ENCODE data around the gene FKRP. TPM values are rescaled to one million over a fixed set of nuclear protein-coding genes. Genes with fewer than 3 reads are reported as not detected.

Gene FKRP
- total and polyA plus RNA-seq, 2 of the 13 experiments (the other 11 are each of a cell fraction or from before 2014, with no cell fraction given): 7.3 to 9.8 TPM

DNA sequence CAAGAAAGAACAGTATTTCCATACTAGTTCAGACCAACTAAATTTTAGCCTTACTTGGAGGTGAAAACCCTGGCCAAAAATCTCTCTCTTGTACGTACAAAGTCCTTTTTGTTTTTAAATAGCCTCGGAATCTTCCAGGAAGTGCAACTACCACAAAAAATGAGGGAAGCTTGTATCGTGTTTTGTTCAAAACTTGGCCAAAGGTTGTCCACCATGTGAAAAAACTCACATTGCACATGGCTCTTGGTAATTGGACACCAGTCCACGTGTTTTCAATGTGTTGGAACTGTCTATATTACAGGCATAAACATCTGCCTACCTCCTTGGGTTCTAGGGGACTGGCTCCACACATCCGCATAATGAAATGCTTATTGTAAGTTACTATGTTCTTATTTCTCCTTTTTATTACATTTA, 15.6 kb downstream of the FKRP start (continued):
- TF ChIP-seq, protein P1, sequence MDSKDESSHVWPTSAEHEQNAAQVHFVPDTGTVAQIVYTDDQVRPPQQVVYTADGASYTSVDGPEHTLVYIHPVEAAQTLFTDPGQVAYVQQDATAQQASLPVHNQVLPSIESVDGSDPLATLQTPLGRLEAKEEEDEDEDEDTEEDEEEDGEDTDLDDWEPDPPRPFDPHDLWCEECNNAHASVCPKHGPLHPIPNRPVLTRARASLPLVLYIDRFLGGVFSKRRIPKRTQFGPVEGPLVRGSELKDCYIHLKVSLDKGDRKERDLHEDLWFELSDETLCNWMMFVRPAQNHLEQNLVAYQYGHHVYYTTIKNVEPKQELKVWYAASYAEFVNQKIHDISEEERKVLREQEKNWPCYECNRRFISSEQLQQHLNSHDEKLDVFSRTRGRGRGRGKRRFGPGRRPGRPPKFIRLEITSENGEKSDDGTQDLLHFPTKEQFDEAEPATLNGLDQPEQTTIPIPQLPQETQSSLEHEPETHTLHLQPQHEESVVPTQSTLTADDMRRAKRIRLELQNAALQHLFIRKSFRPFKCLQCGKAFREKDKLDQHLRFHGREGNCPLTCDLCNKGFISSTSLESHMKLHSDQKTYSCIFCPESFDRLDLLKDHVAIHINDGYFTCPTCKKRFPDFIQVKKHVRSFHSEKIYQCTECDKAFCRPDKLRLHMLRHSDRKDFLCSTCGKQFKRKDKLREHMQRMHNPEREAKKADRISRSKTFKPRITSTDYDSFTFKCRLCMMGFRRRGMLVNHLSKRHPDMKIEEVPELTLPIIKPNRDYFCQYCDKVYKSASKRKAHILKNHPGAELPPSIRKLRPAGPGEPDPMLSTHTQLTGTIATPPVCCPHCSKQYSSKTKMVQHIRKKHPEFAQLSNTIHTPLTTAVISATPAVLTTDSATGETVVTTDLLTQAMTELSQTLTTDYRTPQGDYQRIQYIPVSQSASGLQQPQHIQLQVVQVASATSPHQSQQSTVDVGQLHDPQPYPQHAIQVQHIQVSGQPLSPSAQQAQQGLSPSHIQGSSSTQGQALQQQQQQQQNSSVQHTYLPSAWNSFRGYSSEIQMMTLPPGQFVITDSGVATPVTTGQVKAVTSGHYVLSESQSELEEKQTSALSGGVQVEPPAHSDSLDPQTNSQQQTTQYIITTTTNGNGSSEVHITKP (CRISPR knock-in tag; IDR thresholded peaks at IDR 0.05; ENCODE audit: low read depth): no peak
- TF ChIP-seq CBFB (CRISPR knock-in tag; IDR thresholded peaks at IDR 0.05) (no peak), EP300 (IDR thresholded peaks at IDR 0.05; ENCODE audit: low read depth in 2 of 2, low read length in 2 of 2) (no peak), EP300 (CRISPR knock-in tag; IDR thresholded peaks at IDR 0.05; ENCODE audit: borderline replicate concordance) (no peak), BRCA1 (CRISPR knock-in tag; IDR thresholded peaks at IDR 0.05) (no peak), PPARG (CRISPR knock-in tag; conservative IDR thresholded peaks at IDR 0.05) (peak; percentile 94), HOXA7 (CRISPR knock-in tag; IDR thresholded peaks at IDR 0.05) (no peak), ZNF253 (CRISPR knock-in tag; IDR thresholded peaks at IDR 0.05; ENCODE audit: borderline replicate concordance) (no peak), ELF3 (CRISPR knock-in tag; IDR thresholded peaks at IDR 0.05) (peak; percentile 93), ZBTB42 (CRISPR knock-in tag; IDR thresholded peaks at IDR 0.05) (no peak), FOSL1 (CRISPR knock-in tag; IDR thresholded peaks at IDR 0.05; ENCODE audit: borderline replicate concordance) (no peak), ZEB1 (IDR thresholded peaks at IDR 0.05; ENCODE audit: insufficient replicate concordance, low read depth) (no peak)
- TF ChIP-seq, protein P2, sequence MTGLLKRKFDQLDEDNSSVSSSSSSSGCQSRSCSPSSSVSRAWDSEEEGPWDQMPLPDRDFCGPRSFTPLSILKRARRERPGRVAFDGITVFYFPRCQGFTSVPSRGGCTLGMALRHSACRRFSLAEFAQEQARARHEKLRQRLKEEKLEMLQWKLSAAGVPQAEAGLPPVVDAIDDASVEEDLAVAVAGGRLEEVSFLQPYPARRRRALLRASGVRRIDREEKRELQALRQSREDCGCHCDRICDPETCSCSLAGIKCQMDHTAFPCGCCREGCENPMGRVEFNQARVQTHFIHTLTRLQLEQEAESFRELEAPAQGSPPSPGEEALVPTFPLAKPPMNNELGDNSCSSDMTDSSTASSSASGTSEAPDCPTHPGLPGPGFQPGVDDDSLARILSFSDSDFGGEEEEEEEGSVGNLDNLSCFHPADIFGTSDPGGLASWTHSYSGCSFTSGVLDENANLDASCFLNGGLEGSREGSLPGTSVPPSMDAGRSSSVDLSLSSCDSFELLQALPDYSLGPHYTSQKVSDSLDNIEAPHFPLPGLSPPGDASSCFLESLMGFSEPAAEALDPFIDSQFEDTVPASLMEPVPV (CRISPR knock-in tag; IDR thresholded peaks at IDR 0.05): no peak
- TF ChIP-seq, protein P3, sequence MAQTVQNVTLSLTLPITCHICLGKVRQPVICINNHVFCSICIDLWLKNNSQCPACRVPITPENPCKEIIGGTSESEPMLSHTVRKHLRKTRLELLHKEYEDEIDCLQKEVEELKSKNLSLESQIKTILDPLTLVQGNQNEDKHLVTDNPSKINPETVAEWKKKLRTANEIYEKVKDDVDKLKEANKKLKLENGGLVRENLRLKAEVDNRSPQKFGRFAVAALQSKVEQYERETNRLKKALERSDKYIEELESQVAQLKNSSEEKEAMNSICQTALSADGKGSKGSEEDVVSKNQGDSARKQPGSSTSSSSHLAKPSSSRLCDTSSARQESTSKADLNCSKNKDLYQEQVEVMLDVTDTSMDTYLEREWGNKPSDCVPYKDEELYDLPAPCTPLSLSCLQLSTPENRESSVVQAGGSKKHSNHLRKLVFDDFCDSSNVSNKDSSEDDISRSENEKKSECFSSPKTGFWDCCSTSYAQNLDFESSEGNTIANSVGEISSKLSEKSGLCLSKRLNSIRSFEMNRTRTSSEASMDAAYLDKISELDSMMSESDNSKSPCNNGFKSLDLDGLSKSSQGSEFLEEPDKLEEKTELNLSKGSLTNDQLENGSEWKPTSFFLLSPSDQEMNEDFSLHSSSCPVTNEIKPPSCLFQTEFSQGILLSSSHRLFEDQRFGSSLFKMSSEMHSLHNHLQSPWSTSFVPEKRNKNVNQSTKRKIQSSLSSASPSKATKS (CRISPR knock-in tag; IDR thresholded peaks at IDR 0.05): no peak
- TF ChIP-seq, protein P4, sequence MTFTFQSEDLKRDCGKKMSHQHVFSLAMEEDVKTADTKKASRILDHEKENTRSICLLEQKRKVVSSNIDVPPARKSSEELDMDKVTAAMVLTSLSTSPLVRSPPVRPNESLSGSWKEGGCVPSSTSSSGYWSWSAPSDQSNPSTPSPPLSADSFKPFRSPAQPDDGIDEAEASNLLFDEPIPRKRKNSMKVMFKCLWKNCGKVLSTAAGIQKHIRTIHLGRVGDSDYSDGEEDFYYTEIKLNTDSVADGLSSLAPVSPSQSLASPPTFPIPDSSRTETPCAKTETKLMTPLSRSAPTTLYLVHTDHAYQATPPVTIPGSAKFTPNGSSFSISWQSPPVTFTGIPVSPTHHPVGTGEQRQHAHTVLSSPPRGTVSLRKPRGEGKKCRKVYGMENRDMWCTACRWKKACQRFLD (CRISPR knock-in tag; IDR thresholded peaks at IDR 0.05; ENCODE audit: borderline replicate concordance): no peak
- TF ChIP-seq, protein P5, sequence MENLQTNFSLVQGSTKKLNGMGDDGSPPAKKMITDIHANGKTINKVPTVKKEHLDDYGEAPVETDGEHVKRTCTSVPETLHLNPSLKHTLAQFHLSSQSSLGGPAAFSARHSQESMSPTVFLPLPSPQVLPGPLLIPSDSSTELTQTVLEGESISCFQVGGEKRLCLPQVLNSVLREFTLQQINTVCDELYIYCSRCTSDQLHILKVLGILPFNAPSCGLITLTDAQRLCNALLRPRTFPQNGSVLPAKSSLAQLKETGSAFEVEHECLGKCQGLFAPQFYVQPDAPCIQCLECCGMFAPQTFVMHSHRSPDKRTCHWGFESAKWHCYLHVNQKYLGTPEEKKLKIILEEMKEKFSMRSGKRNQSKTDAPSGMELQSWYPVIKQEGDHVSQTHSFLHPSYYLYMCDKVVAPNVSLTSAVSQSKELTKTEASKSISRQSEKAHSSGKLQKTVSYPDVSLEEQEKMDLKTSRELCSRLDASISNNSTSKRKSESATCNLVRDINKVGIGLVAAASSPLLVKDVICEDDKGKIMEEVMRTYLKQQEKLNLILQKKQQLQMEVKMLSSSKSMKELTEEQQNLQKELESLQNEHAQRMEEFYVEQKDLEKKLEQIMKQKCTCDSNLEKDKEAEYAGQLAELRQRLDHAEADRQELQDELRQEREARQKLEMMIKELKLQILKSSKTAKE (CRISPR knock-in tag; IDR thresholded peaks at IDR 0.05; ENCODE audit: borderline replicate concordance): no peak
